ENCODE data around the gene PSORS1C1. TPM values are rescaled to one million over a fixed set of nuclear protein-coding genes. Genes with fewer than 3 reads are reported as not detected.

The PSORS1C1 gene
- total and polyA plus RNA-seq, 2 donors: 0.14 to 2.0 TPM

DNA sequence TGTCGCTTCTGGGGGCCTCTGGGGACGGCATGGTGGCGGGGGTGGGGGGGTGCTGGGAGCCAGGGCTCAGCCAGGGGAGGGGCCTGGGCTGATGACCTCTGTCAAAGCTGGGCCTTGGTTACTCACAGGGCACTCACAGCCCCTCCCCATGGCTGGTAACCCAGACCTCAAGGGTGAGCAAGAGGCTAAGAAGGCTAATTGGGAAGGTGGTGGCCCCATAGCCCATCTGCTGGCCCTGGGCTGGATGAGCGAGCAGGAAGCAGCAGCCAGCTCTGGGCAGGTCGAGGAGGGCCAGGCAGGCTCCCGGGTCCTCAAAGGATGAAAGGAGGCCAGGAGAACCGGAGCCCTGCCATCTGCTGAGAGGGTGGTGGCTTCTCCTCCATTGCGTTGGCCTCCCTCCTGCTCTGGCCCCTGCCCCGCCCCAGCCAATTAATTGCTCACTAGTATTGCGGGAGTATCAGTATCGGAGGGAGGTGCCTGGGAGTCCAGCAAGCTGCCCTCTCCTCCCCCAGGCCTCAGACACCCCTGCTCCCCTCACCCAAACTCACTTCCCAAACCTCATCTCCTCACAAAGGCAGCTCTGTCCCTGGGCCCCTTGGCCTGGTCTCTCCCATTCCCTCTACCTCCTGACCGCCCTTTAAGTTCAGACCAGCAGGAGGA is 6.7 kb downstream of the PSORS1C1 start:
- H3K9me3 ChIP-seq (ENCODE audit: control insufficient read depth in 2 of 2, insufficient read depth in 1 of 2, low read length in 1 of 2): no peaks in the 10 kb centered on the region
- H3K27ac ChIP-seq (ENCODE audit: low read depth in 1 of 2, low read length in 1 of 2): no peak overlapping the region
- DNase-seq (ENCODE audit: low read depth in 6 of 9, low spot score in 9 of 9): no peak
- no peak overlapping the region for H3K4me3 ChIP-seq (ENCODE audit: low read length in 2 of 2)
- 97% methylated on average over 12 of the region's 12 CpGs for WGBS
- H3K36me3 ChIP-seq (ENCODE audit: control insufficient read depth in 2 of 2, insufficient read depth in 2 of 2, low read length in 1 of 2): no peaks in the 10 kb centered on the region
- peaks cover 0 to 19% of the 10 kb centered on the region in 2 donors for H3K27me3 ChIP-seq (ENCODE audit: control insufficient read depth in 2 of 2, insufficient read depth in 1 of 2, low read length in 1 of 2)
- H3K4me1 ChIP-seq (ENCODE audit: control insufficient read depth in 2 of 2, insufficient read depth in 2 of 2, low read length in 2 of 2): peaks cover 0 to 7% of the 10 kb centered on the region in 2 donors

DNA sequence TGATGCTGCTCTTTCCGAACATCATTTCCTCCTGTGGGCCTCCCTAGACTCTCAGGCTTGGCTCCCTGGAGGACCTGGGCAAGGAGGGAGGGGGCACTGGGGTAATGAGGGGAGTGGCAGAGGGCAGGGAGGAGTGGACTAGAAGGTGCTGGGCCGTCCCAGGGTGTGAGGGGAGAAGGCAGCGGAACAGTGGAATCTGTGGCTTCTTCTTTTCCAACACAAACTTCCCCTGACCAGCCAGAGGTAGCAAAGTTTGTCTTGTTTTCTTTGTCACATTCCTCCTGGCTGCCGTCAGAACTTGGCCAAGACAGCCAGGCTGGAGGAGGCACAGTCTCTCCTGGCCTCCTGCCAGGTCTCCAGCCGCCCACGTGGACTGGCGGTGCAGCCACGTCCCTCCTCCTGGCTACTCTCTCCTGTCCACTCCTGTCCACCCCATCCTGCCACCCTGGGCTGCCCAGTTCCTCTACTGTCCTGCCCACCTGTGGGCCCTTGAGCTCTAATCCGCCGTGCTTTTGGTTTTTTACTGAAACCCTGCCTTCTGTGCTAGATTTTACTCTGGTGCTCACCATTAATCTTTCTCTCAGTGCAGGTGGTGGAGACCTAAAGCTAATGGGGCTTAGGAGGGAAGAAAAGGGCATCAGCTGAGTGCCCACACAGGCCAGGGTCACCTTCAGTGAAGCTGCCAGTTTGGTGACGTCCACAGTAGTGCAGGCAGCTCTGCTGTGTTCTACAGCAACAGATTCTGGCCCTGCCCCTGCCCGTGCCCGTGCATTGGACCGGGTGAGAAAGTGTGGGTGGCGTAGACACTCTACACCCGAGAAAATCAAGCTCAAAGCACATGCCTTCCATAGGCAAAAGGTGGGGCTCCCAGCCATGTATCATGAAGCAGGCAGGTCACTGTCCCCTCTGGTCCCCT is 8.4 kb downstream of the PSORS1C1 start:
- Histone ChIP-seq H3K9me3 (ENCODE audit: control insufficient read depth in 2 of 2, insufficient read depth in 1 of 2, low read length in 1 of 2) (no peaks in the 10 kb centered on the region), H3K36me3 (ENCODE audit: control insufficient read depth in 2 of 2, insufficient read depth in 2 of 2, low read length in 1 of 2) (no peaks in the 10 kb centered on the region), H3K27me3 (ENCODE audit: control insufficient read depth in 2 of 2, insufficient read depth in 1 of 2, low read length in 1 of 2) (peaks cover 0 to 7% of the 10 kb centered on the region in 2 donors), H3K27ac (ENCODE audit: low read depth in 1 of 2, low read length in 1 of 2) (no peak overlapping the region), H3K4me1 (ENCODE audit: control insufficient read depth in 2 of 2, insufficient read depth in 2 of 2, low read length in 2 of 2) (peaks cover 0 to 7% of the 10 kb centered on the region in 2 donors), H3K4me3 (ENCODE audit: low read length in 2 of 2) (no peak overlapping the region)
- DNase-seq (ENCODE audit: low read depth in 6 of 9, low spot score in 9 of 9): peak in 1 of 9 donors; percentile 14
- WGBS: 80% methylated on average over 16 of the region's 16 CpGs

DNA sequence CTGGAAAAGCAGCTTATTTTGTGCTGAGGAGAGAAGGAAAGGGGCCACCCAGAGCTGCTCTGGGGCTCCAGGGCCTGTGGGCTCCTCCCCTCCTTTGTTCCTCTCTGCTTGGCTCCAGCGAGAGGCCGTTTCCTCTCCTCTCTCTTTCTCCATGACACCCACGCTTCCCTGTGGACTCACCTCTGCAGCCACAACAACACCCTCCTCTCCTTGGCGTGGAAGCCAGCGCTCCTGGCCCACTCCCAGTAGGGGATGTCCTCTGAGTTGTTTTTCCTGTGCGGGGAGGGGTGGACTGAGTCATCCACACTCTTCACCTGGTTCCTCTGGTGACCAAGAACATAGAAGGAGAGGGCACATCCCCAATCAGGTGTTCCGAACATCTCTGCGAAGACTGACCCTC is 10.6 kb downstream of the PSORS1C1 start:
- WGBS: 83% methylated on average over 8 of the region's 8 CpGs
- Histone ChIP-seq H3K4me1 (ENCODE audit: control insufficient read depth in 2 of 2, insufficient read depth in 2 of 2, low read length in 2 of 2) (peaks cover 0 to 7% of the 10 kb centered on the region in 2 donors), H3K36me3 (ENCODE audit: control insufficient read depth in 2 of 2, insufficient read depth in 2 of 2, low read length in 1 of 2) (no peaks in the 10 kb centered on the region), H3K4me3 (ENCODE audit: low read length in 2 of 2) (no peak overlapping the region), H3K9me3 (ENCODE audit: control insufficient read depth in 2 of 2, insufficient read depth in 1 of 2, low read length in 1 of 2) (no peaks in the 10 kb centered on the region), H3K27ac (ENCODE audit: low read depth in 1 of 2, low read length in 1 of 2) (no peak overlapping the region), H3K27me3 (ENCODE audit: control insufficient read depth in 2 of 2, insufficient read depth in 1 of 2, low read length in 1 of 2) (peaks cover 0 to 8% of the 10 kb centered on the region in 2 donors)
- no peak for DNase-seq (ENCODE audit: low read depth in 6 of 9, low spot score in 9 of 9)

DNA sequence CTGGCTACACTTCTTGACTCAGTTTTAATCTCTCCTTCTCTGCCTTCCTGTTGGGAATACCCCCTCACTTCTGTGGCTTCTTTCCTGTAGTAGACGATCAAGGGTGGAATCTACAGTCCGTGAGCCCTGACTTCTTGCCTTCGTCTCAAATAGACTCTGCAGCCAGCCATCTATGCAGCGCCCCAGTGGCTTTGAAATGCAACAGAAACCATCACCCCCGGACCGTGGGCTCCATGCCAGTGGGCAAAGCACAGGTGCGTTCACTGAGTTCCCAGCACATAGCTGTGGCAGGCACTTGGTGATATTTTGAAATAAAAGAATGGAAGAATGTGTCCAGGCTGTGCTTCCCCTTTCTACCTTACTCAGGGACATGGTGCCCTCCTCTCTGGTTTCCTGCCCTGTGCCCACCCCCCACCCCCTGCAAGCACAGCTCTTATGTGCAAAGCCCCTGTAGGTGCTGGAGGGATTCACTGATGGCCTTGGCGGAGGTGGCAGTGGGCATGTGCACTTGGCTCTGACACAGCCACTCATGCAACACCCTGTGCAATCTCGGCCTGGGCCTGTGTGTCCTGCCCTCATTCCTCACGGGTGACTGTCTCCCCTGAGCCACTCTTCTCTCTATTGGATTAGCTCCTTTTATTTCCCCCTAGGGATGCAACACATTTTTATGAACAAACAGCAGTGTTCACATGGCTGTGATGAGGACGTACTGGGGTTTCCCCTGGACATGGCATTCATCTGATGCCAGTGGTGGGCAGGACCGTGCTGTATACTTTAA is 11.2 kb downstream of the PSORS1C1 start:
- Histone ChIP-seq H3K27me3 (ENCODE audit: control insufficient read depth in 2 of 2, insufficient read depth in 1 of 2, low read length in 1 of 2) (peaks cover 0 to 6% of the 10 kb centered on the region in 2 donors), H3K4me1 (ENCODE audit: control insufficient read depth in 2 of 2, insufficient read depth in 2 of 2, low read length in 2 of 2) (peaks cover 0 to 7% of the 10 kb centered on the region in 2 donors), H3K9me3 (ENCODE audit: control insufficient read depth in 2 of 2, insufficient read depth in 1 of 2, low read length in 1 of 2) (no peaks in the 10 kb centered on the region), H3K4me3 (ENCODE audit: low read length in 2 of 2) (no peak overlapping the region), H3K36me3 (ENCODE audit: control insufficient read depth in 2 of 2, insufficient read depth in 2 of 2, low read length in 1 of 2) (no peaks in the 10 kb centered on the region), H3K27ac (ENCODE audit: low read depth in 1 of 2, low read length in 1 of 2) (no peak overlapping the region)
- WGBS: 66% methylated on average over 12 of the region's 12 CpGs
- no peak for DNase-seq (ENCODE audit: low read depth in 6 of 9, low spot score in 9 of 9)

DNA sequence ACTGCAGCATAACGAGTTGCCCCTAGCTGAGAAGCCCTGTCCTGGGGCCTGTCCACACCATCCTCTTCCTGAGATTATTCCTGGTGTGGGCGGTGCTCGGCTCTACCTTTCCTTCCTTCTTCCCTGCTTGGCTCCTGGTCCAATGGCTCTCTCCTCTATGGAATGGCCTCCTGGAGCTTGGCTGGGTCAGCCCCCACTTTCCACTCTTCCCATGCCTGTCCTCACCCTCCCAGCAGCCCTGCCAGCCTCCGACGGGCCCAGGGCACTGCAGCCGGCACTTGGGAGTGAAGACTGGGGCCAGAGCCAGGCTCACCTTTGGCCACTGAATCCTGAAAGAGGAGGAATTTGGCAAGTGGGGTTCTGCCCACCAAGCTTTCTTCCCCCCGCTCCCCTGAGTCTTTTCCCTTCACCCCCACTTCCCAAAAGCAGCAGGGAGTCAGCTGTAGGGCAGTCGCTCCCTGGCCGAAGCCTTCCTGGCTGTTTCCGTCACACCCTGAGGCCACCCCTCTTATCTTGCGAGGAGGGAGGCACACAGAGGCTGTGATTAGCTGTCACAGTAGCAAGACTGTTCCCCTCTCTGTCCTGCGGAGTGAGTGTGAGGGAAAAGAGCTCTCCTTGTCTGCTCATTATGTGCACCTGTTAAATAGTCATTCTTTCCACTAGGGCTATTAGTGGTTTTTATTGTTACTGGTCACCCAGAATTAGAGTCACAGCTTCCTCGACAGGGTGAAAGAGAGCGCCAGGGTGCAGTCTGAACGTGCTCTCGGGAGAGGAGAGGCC is 12.0 kb downstream of the PSORS1C1 start:
- WGBS: 92% methylated on average over 16 of the region's 16 CpGs
- Histone ChIP-seq H3K36me3 (ENCODE audit: control insufficient read depth in 2 of 2, insufficient read depth in 2 of 2, low read length in 1 of 2) (no peaks in the 10 kb centered on the region), H3K9me3 (ENCODE audit: control insufficient read depth in 2 of 2, insufficient read depth in 1 of 2, low read length in 1 of 2) (no peaks in the 10 kb centered on the region), H3K27ac (ENCODE audit: low read depth in 1 of 2, low read length in 1 of 2) (no peak overlapping the region), H3K4me1 (ENCODE audit: control insufficient read depth in 2 of 2, insufficient read depth in 2 of 2, low read length in 2 of 2) (peaks cover 0 to 7% of the 10 kb centered on the region in 2 donors), H3K4me3 (ENCODE audit: low read length in 2 of 2) (no peak overlapping the region), H3K27me3 (ENCODE audit: control insufficient read depth in 2 of 2, insufficient read depth in 1 of 2, low read length in 1 of 2) (peaks cover 0 to 6% of the 10 kb centered on the region in 2 donors)
- no peak for DNase-seq (ENCODE audit: low read depth in 6 of 9, low spot score in 9 of 9)

DNA sequence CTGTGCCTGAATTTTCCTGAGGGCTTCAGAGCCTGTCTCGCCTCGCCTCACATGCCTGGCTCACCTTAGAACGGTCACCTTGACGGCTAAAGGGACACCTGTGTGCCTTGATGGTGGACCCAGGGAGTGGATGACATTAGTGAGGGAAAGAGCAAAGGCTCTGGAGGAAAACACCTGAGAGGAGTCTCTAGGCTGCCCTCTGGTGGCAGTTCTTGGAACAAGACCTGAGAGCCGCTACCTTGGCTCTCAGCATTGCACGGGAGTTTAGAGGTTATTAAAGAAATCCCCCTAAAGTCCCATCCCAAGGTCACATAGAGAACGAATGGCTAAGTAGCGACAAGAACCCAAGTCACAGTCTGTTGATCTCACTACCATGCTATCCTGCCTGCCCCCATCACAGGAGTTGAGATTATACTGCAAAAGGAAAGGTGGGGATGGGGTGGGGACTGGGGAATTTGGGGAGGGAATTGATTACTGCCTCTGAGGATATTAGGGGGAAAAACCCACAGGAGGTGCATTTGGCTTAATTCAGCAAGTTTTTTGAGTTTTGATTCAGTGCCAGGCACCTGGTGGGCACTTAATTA is 13.6 kb downstream of the PSORS1C1 start:
- H3K4me1 ChIP-seq (ENCODE audit: control insufficient read depth in 2 of 2, insufficient read depth in 2 of 2, low read length in 2 of 2): peaks cover 0 to 7% of the 10 kb centered on the region in 2 donors
- DNase-seq (ENCODE audit: low read depth in 6 of 9, low spot score in 9 of 9): peak; percentile 33 to 78 (median 54)
- H3K27ac ChIP-seq (ENCODE audit: low read depth in 1 of 2, low read length in 1 of 2): no peak overlapping the region
- 15% methylated on average over 8 of the region's 8 CpGs for WGBS
- H3K4me3 ChIP-seq (ENCODE audit: low read length in 2 of 2): no peak overlapping the region
- no peaks in the 10 kb centered on the region for H3K9me3 ChIP-seq (ENCODE audit: control insufficient read depth in 2 of 2, insufficient read depth in 1 of 2, low read length in 1 of 2)
- no peaks in the 10 kb centered on the region for H3K36me3 ChIP-seq (ENCODE audit: control insufficient read depth in 2 of 2, insufficient read depth in 2 of 2, low read length in 1 of 2)
- H3K27me3 ChIP-seq (ENCODE audit: control insufficient read depth in 2 of 2, insufficient read depth in 1 of 2, low read length in 1 of 2): peaks cover 0 to 6% of the 10 kb centered on the region in 2 donors

DNA sequence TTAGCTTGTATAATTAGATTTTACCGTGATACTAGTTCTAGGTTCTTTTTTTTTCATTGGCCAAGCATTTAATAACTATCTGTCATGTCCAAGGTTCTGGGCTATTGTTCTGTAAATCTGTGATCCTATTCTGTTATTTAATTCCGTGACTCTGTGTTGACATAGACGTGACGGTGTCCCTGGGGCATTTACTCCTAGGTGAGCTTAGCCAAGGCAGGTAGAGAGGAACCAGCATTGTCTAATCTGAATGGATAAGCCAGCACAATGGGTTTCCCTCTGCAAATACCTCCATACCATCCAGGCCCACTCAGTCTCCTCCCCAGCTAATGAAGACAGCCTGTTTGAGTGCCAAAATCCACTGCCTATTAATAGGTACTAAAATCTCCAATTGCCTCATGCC is 14.5 kb downstream of the PSORS1C1 start:
- WGBS: 95% methylated on average over 4 of the region's 4 CpGs

DNA sequence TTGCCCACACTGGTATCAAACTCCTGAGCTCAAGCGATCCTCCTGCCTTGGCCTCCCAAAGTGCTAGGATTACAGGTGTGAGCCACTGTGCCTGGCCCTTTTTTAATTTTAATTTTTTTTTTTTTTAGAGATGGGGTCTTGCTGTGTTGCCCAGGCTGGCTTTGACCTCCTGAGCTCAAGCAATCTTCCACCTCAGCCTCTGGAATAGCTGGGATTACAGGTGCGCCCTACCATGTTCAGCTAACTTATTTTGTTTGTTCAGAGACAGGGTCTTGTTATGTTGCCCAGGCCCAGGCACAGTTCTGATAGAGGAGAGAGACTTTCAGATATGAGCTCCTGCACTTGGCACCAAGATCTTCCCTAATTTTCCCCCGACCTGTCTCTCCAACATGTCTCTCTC is 16.2 kb downstream of the PSORS1C1 start:
- Histone ChIP-seq H3K27me3 (ENCODE audit: control insufficient read depth in 2 of 2, insufficient read depth in 1 of 2, low read length in 1 of 2) (peaks cover 0 to 6% of the 10 kb centered on the region in 2 donors), H3K9me3 (ENCODE audit: control insufficient read depth in 2 of 2, insufficient read depth in 1 of 2, low read length in 1 of 2) (no peaks in the 10 kb centered on the region), H3K27ac (ENCODE audit: low read depth in 1 of 2, low read length in 1 of 2) (no peak overlapping the region), H3K36me3 (ENCODE audit: control insufficient read depth in 2 of 2, insufficient read depth in 2 of 2, low read length in 1 of 2) (no peaks in the 10 kb centered on the region), H3K4me1 (ENCODE audit: control insufficient read depth in 2 of 2, insufficient read depth in 2 of 2, low read length in 2 of 2) (peaks cover 0 to 2% of the 10 kb centered on the region in 2 donors), H3K4me3 (ENCODE audit: low read length in 2 of 2) (no peak overlapping the region)
- DNase-seq (ENCODE audit: low read depth in 6 of 9, low spot score in 9 of 9): no peak
- WGBS: 98% methylated on average over 3 of the region's 3 CpGs

More for the DNA sequence above, 14.5 kb downstream of the PSORS1C1 start:
- H3K27me3 ChIP-seq (ENCODE audit: control insufficient read depth in 2 of 2, insufficient read depth in 1 of 2, low read length in 1 of 2): peaks cover 0 to 6% of the 10 kb centered on the region in 2 donors
- no peak overlapping the region for H3K4me3 ChIP-seq (ENCODE audit: low read length in 2 of 2)
- no peak for DNase-seq (ENCODE audit: low read depth in 6 of 9, low spot score in 9 of 9)
- no peak overlapping the region for H3K27ac ChIP-seq (ENCODE audit: low read depth in 1 of 2, low read length in 1 of 2)
- peaks cover 0 to 7% of the 10 kb centered on the region in 2 donors for H3K4me1 ChIP-seq (ENCODE audit: control insufficient read depth in 2 of 2, insufficient read depth in 2 of 2, low read length in 2 of 2)
- H3K36me3 ChIP-seq (ENCODE audit: control insufficient read depth in 2 of 2, insufficient read depth in 2 of 2, low read length in 1 of 2): no peaks in the 10 kb centered on the region
- no peaks in the 10 kb centered on the region for H3K9me3 ChIP-seq (ENCODE audit: control insufficient read depth in 2 of 2, insufficient read depth in 1 of 2, low read length in 1 of 2)
